Kidney epithelial cell (primary cell): Measurements from ENCODE around the gene POLR3B. TPM values are rescaled to one million over a fixed set of nuclear protein-coding genes. Genes with fewer than 3 reads are reported as not detected.

Experiments
- DNase-seq: peaks from one replicate; pipeline ENCODE4 v3.0.0-alpha.2; 2010; ENCODE audit warnings: low read depth
- H3K27me3 ChIP-seq: 2 replicates; pipeline ENCODE4 v1.6.0; 2011; ENCODE audit warnings: low read length; ENCODE audit not compliant: control insufficient read depth, insufficient read depth
- H3K36me3 ChIP-seq: 2 replicates; pipeline ENCODE4 v1.5.1; 2011; ENCODE audit warnings: low read length; ENCODE audit not compliant: control insufficient read depth, insufficient read depth
- H3K4me3 ChIP-seq: 2 replicates; pipeline ENCODE4 v1.5.1; 2011; ENCODE audit warnings: low read depth, mild to moderate bottlenecking, control low read depth, low read length
- CTCF ChIP-seq: IDR thresholded peaks from 2 replicates; pipeline ENCODE4 v1.5.1; 2011; ENCODE audit warnings: mild to moderate bottlenecking, moderate library complexity, low read length, control low read depth, inconsistent platforms; ENCODE audit not compliant: insufficient read depth, poor library complexity, severe bottlenecking
- total RNA-seq: library from RNA; depleted of rRNA; stranded (reverse); fragments of >200 nt; gene quantifications from 2 replicates; pipeline ENCODE4 v1.2.3, GENCODE V29; 2015

POLR3B gene
- total RNA-seq, 1 donor from 2014 or later: 9.3 TPM

GRCh38 chr12:106506691-106507090, 149.1 kb downstream of the POLR3B start:
- DNase-seq: no peak
- no peaks in the 10 kb centered on the region for H3K27me3 ChIP-seq
- no peak overlapping the region for H3K4me3 ChIP-seq
- H3K36me3 ChIP-seq: no peaks in the 10 kb centered on the region
- TF ChIP-seq CTCF: no peak

GRCh38 chr12:106508966-106509365, 151.4 kb downstream of the POLR3B start:
- no peak overlapping the region for H3K4me3 ChIP-seq
- no peaks in the 10 kb centered on the region for H3K27me3 ChIP-seq
- no peaks in the 10 kb centered on the region for H3K36me3 ChIP-seq
- no peak for TF ChIP-seq CTCF
- DNase-seq: no peak

GRCh38 chr12:106511365-106511764, 153.8 kb downstream of the POLR3B start:
- Histone ChIP-seq H3K36me3 (no peaks in the 10 kb centered on the region), H3K4me3 (no peak overlapping the region), H3K27me3 (no peaks in the 10 kb centered on the region)
- no peak for DNase-seq
- TF ChIP-seq CTCF: no peak

- Histone ChIP-seq H3K36me3 (no peaks in the 10 kb centered on the region), H3K4me3 (no peak overlapping the region), H3K27me3 (no peaks in the 10 kb centered on the region)
- no peak for DNase-seq
- no peak for TF ChIP-seq CTCF
Observed at GRCh38 chr12:106517314-106517713, 159.8 kb downstream of the POLR3B start.

GRCh38 chr12:106519607-106520021, 162.1 kb downstream of the POLR3B start:
- Histone ChIP-seq H3K36me3 (no peaks in the 10 kb centered on the region), H3K27me3 (no peaks in the 10 kb centered on the region), H3K4me3 (no peak overlapping the region)
- TF ChIP-seq CTCF: no peak
- no peak for DNase-seq

GRCh38 chr12:106521901-106522300, 164.4 kb downstream of the POLR3B start:
- H3K27me3 ChIP-seq: no peaks in the 10 kb centered on the region
- DNase-seq: no peak
- no peak for TF ChIP-seq CTCF
- H3K36me3 ChIP-seq: no peaks in the 10 kb centered on the region
- H3K4me3 ChIP-seq: no peak overlapping the region
